DMS79 treated with DMSO at 0.1 percent for 48 hours (cell line): Measurements from ENCODE around the gene ING1.
A peak's percentile ranks its signal among the peaks of the same experiment; 100 is the strongest.
"Not testable (repeated sequence)": the region's sequence is repeated elsewhere in the genome, so short reads cannot be mapped to it uniquely, and the experiment has no call there.

Experiments
- DNase-seq: peaks from one replicate; lab custom pipeline; 2025; lab: John Stamatoyannopoulos, UW

The ING1 gene

DNA sequence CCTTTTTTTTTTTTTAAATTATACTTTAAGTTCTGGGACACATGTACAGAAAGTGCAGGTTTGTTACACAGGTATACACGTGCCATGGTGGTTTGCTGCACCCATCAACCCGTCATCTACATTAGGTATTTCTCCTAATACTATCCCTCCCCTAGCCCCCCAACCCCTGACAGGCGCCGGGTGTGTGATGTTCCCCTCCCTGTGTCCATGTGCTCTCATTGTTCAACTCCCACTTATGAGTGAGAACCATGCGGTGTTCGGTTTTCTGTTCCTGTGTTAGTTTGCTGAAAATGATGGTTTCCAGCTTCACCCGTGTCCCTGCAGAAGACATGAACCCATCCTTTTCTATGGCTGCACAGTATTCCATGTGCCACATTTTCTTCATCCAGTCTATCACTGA is 17.7 kb upstream of the ING1 start:
- not testable (repeated sequence) for DNase-seq

DNA sequence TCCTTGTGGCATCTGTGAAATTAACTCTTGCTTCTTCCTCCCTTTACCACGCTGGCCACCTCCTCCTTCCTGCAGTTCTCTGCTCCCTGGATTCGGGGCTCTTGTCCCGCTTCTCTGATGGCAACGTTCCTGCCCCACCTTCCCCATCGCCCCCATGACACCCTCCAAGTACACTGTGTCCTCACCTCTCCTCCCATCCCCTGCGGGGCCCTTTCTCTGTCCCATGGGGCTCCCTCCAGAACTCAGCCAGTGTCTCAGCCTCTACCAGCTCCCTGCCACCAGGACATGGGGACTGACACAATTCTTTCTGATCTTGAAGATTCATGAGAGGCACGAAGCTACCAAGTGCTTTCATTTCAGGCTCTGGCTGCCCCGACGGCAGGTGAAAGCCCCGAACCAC is 16.7 kb upstream of the ING1 start:
- DNase-seq: no peak

GRCh38 chr13:110697842-110698241 is 15.7 kb upstream of the ING1 start:
- DNase-seq: no peak

- no peak for DNase-seq
Measured at GRCh38 chr13:110698689-110699088, 14.8 kb upstream of the ING1 start.

DNA sequence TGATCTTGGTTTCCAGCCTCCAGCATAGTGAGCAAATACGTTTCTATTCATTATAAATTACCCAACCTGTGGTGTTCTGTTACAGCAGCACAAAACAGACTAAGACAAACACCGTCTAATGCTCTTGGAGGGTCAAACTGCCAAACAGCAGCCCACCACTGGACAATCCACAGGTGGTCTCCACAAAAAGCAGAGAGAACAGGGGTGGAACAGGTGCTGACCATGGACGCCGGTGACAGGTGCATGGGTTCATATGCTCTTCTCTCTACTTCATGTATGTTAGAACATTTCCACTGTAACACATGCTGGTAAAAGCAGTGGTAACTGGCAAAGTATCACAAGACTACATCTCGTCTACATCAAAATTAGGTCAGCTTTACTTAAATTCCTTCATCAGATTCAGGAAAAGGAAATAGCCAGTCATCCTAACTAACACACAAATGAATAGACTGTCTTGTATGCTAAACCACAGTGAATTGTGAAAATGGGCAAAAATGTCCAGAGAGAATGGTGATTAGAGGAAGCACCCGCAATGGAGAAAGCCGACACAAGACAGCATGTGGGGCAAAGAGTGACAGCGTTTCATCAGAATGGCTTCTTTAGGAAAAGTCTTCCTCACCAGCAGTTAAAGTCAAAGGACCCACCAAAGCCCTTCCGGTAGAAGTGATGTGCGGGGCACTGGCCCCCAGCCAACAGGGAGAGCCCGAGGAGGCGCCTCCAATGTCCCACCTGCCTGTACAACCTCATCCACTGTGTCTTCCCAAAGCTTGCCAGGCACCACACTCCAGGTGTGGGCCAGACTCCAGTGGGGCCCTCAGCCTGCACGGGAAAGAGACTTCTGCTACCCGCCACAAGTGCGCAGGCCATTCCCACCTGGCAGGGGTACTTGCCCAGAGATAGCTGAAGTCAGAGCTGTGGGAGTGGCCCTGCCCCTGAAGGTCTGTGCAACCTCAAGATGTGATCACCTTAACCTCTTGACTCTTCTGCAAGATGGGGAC is 14.1 kb upstream of the ING1 start:
- DNase-seq: no peak

GRCh38 chr13:110700186-110700585 is 13.3 kb upstream of the ING1 start:
- DNase-seq: no peak

DNA sequence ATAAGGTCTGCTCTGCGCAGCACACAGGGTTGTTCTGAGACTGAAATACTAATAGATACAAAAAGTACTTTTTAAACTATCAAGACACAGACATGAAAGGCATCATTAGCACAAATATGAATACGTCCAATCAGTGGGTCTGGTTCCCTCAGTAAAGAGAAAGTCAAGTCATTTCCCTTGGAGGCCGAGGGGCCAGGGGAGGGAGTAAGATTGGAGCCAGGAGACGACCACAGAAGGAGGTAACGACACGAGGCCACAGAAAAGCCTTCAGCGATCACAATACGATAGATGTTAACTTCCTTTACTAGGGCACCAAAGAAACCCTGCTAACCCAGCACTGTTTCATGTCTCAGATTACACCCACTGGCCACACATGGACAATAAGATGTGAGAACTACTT is 12.9 kb upstream of the ING1 start:
- DNase-seq: no peak

GRCh38 chr13:110701061-110701460 is 12.4 kb upstream of the ING1 start:
- DNase-seq: not testable (repeated sequence)

- DNase-seq: no peak
Measured at GRCh38 chr13:110702089-110702488, 11.4 kb upstream of the ING1 start.

- DNase-seq: no peak
Measured at GRCh38 chr13:110702591-110703526, 10.6 kb upstream of the ING1 start.

GRCh38 chr13:110705356-110705825 is 8.1 kb upstream of the ING1 start:
- DNase-seq: no peak

- DNase-seq: peak; percentile 99
Measured at GRCh38 chr13:110705826-110706569, 7.5 kb upstream of the ING1 start, which contains the start of gene CARS2. Gene CARS2, minus strand, starts transcription at chr13:110706116. Its CDS starts 23 bp downstream, at chr13:110706093.

DNA sequence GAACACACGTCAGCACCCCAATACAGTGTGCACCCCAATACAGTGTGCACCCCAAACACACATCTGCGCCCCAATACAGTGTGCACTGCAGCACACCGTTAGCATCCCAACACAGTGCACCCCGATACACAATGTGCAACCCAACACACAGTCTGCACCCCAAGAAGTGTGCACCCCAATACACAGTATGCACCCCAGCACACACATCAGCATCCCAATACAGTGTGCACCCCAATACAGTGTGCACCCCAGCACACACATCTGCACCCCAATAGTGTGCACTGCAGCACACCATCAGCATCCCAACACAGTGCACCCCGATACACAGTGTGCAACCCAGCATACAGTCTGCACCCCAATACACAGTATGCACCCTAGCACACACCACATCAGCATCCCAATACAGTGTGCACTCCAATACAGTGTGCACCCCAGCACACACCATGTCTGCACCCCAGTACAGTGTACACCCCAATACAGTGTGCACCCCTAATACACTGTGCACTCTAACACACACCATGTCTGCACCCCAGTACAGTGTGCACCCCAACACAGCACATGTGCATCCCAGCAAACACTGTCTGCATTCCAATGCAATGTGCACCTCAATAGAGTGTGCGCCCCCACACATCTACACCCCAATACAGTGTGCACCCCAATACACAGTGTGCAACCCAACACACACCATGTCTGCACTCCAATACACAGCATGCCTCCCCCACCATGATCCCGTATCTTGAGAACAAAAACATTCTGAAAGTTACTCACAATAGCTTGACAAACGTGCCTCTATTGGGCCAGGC is 6.7 kb upstream of the ING1 start:
- no peak for DNase-seq

- peak; percentile 100 for DNase-seq
Measured at GRCh38 chr13:110712081-110712848, 1.2 kb upstream of the ING1 start.

DNA sequence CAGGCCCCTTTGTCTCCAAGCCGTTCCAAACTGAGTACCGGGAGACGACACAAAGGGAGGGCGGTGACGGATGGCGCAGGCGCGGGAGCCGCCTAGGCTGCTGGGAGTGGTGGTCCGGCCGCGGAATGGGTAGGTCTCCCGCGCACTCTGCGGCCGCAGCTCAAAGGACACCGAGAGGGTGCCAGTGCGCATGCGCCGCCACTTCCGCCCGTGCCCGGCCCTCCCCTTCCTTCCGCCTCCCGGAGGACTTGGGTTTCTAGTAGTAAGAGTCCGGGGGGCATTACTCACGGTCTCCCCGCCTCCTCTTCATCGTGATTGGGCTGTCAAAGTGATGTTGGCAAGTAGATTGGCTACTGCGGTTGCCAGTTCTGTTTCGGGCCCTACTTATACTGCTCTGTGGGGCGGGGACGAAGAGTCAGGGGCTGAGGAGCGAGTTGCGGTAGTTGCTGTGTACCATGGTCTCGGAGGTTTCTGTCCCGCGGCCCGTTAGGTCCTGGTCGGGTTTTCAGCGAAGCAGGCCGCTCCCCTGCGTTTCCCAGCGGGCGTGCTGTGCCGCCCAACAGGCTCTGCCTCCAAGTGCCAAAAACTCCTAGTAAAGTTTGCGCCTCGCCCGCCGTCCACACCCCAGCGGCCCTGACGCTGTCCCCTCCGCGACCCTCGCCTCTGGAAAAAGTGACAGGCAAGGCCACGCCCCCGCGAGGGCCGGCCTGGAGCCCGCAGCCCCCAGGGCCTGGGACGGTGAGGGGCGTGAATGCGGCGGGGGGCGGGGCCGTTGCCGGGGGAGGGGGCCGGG is 455 bp upstream of the ING1 start:
- peak; percentile 100 for DNase-seq

GRCh38 chr13:110713981-110714796 is 689 bp downstream of the ING1 start:
- peak; percentile 39 for DNase-seq

DNA sequence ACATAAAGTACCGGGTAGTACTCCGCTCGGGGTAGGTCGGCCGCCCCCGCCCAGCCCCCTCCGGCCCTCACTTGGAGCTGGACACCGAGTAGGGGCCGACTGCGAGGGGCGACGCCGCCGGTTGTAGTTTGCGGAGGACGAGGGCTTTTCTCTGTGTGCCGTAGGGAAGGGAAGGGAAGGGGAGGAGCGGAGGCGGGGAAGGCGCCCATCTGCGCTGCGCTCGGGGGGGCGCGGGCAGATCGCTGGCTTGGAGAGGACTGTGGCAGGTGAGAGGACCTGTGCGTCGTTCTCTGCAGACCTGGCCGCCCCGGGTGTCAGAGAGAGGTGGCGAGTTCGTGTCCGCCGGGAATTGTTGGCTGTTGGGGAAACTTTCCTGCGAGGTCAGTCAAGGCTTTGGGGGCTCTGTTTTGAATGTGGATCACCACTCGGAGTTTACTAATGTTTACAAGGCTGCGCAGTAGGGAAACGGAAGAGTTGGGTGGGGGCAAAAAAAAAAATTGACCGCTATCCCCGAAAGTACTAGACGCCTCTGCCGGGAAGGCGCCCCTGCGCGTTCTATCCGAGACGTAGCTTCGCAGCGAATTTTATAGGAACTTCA is 1.4 kb downstream of the ING1 start:
- DNase-seq: peak; percentile 89
